GM12878 (cell line): ENCODE measurements around the gene CETN1. TPM values are rescaled to one million over a fixed set of nuclear protein-coding genes. Genes with fewer than 3 reads are reported as not detected.

Experiments
- ATAC-seq: fragments of 200-7000 bp; cut with Tn5 transposase; 3 replicates; pipeline ENCODE4 v1.9.1; 2020; ENCODE audit warnings: mild to moderate bottlenecking, moderate library complexity
- BruUV-seq: library from RNA; stranded (reverse); fragments of 400-500 nt; replicated peaks from 2 replicates; lab custom pipeline; 2021; lab: Mats Ljungman, UMichigan
- CTCF ChIA-PET: fragments of 300-600 bp; sonication (Branson Sonifier 250); formaldehyde crosslinking; extraction: SDS; loops from one replicate; lab custom pipeline; 2021; ENCODE audit warnings: inconsistent platforms; lab: Yijun Ruan, JAX
- POLR2A ChIA-PET: fragments of 350-600 bp; formaldehyde crosslinking; extraction: SDS; loops from one replicate; lab custom pipeline; 2021; ENCODE audit warnings: inconsistent platforms; lab: Charles Lee
- RAD21 ChIA-PET: fragments of 300-600 bp; sonication (Branson Sonifier 250); formaldehyde crosslinking; loops from one replicate; lab custom pipeline; 2023; ENCODE audit warnings: antibody characterized with exemption; ENCODE audit not compliant: unreplicated experiment; lab: Charles Lee
- SMC1A ChIA-PET: fragments of 300-600 bp; sonication (Branson Sonifier 250); formaldehyde crosslinking; loops from one replicate; lab custom pipeline; 2023; ENCODE audit not compliant: unreplicated experiment, uncharacterized antibody; lab: Charles Lee
- DNase-seq: peaks from one replicate; pipeline ENCODE4 v3.0.0-alpha.2; 2011; ENCODE audit warnings: low read depth, low spot score
- FAIRE-seq: peaks from 3 replicates; lab custom pipeline; 2011; peaks lifted over from hg19 to GRCh38; lab: Jason Lieb, UNC
- H2AFZ ChIP-seq: 2 replicates; pipeline ENCODE4 v1.6.0; 2011; ENCODE audit warnings: low read depth, low read length, control low read depth; ENCODE audit not compliant: control insufficient read depth
- H3K27ac ChIP-seq: 2 replicates; pipeline ENCODE4 v1.5.1; 2011; ENCODE audit warnings: control low read depth; ENCODE audit not compliant: control insufficient read depth, insufficient read depth
- H3K27me3 ChIP-seq, 2 experiments: replicated peaks in 1 of 2; 2 replicates each; pipeline versions ENCODE4 v1.6.0 to v1.6.1; 2011; ENCODE audit warnings: low read length in 1 of 2; ENCODE audit not compliant: control insufficient read depth in 2 of 2, insufficient read depth in 2 of 2
- H3K36me3 ChIP-seq, 2 experiments: 2 replicates each; pipeline ENCODE4 v1.5.1; 2011; ENCODE audit warnings: low read length in 1 of 2; ENCODE audit not compliant: control insufficient read depth in 2 of 2, insufficient read depth in 2 of 2
- H3K4me1 ChIP-seq: 2 replicates; pipeline ENCODE4 v1.6.1; 2011; ENCODE audit warnings: mild to moderate bottlenecking, low read length, moderate library complexity, mixed read lengths; ENCODE audit not compliant: control insufficient read depth, insufficient read depth
- H3K4me2 ChIP-seq: 2 replicates; pipeline ENCODE4 v1.6.0; 2011; ENCODE audit warnings: control low read depth; ENCODE audit not compliant: control insufficient read depth, insufficient read depth
- H3K4me3 ChIP-seq: fragments of 200-600 bp; sonication (generic); 2 replicates; pipeline ENCODE4 v1.5.1; 2016
- H3K79me2 ChIP-seq: 2 replicates; pipeline ENCODE4 v1.6.0; 2011; ENCODE audit warnings: low read length; ENCODE audit not compliant: control insufficient read depth, insufficient read depth
- H3K9ac ChIP-seq: 2 replicates; pipeline ENCODE4 v1.8.0; 2011; ENCODE audit warnings: low read length, control low read depth, mixed read lengths; ENCODE audit not compliant: control insufficient read depth, insufficient read depth
- H3K9me3 ChIP-seq: replicated peaks from 3 replicates; pipeline ENCODE4 v1.5.1; 2011; ENCODE audit warnings: mild to moderate bottlenecking, low read length; ENCODE audit not compliant: control insufficient read depth, insufficient read depth
- H4K20me1 ChIP-seq: 2 replicates; pipeline ENCODE4 v1.6.0; 2011; ENCODE audit not compliant: control insufficient read depth, insufficient read depth
- BCL3 ChIP-seq: IDR thresholded peaks from 2 replicates; pipeline ENCODE4 v1.6.1; 2011; ENCODE audit warnings: borderline replicate concordance, low read depth, mild to moderate bottlenecking, moderate library complexity, low read length; ENCODE audit not compliant: insufficient read depth, poor library complexity, severe bottlenecking
- ESRRA ChIP-seq: IDR thresholded peaks from 2 replicates; pipeline ENCODE4 v1.6.1; 2012; ENCODE audit warnings: mild to moderate bottlenecking, low read length, improper control_type of control experiment
- GATAD2B ChIP-seq: fragments of 450-650 bp; conservative IDR thresholded peaks from 2 replicates; pipeline ENCODE4 v1.6.1; 2017; ENCODE audit warnings: low read depth, mild to moderate bottlenecking, moderate library complexity
- KLF5 ChIP-seq: fragments of 450-650 bp; IDR thresholded peaks from 2 replicates; pipeline ENCODE4 v1.6.1; 2014; ENCODE audit warnings: mild to moderate bottlenecking; ENCODE audit not compliant: partially characterized antibody
- NR2C2 ChIP-seq: IDR thresholded peaks from 2 replicates; pipeline ENCODE4 v1.6.1; 2011; ENCODE audit warnings: borderline replicate concordance, low read depth; ENCODE audit not compliant: control insufficient read depth, insufficient read length
- RAD21 ChIP-seq: IDR thresholded peaks from 2 replicates; pipeline ENCODE4 v1.6.1; 2011; ENCODE audit warnings: mild to moderate bottlenecking, low read depth, low read length, moderate library complexity; ENCODE audit not compliant: insufficient read depth
- RBBP5 ChIP-seq: fragments of 200-600 bp; sonication (generic); conservative IDR thresholded peaks from 2 replicates; pipeline ENCODE4 v1.6.1; 2016
- TARDBP ChIP-seq: IDR thresholded peaks from 2 replicates; pipeline ENCODE4 v1.6.1; 2016; ENCODE audit warnings: borderline replicate concordance
- WGBS: methylation state at CpG from one replicate; pipeline ENCODE4 v1.1.6; 2016; ENCODE audit warnings: low lambda C conversion rate; ENCODE audit not compliant: insufficient replicate concordance, insufficient coverage; ENCODE audit errors: missing lambda C conversion rate; 5-methylcytosine and 5-hydroxymethylcytosine counted together
- in situ Hi-C: fragments of 300-500 bp; cut with MboI; formaldehyde crosslinking; loops from 9 replicates; pipeline ENCODE4 v1.14.3; 2018; ENCODE audit warnings: mixed read lengths
- intact Hi-C: fragments of 100-400 bp; cut with micrococcal nuclease; formaldehyde crosslinking; loops from one replicate; pipeline ENCODE4 v1.14.2; 2022; ENCODE audit not compliant: unreplicated experiment
- polyA plus RNA-seq, 11 experiments: library from polyadenylated mRNA; depleted of rRNA in 4 of 11; unstranded in 6 of 11; stranded (reverse) in 5 of 11; fragments of >200 nt; fragmentation: Nextera tagmentation in 4 of 11; fragmentation: Illumina TruSeq in 1 of 11; extraction: Ambion mirVana in 4 of 11; extraction: Trizol in 1 of 11; gene quantifications; 1 replicate in 1 of 11; 2 replicates in 10 of 11; pipeline versions ENCODE4 v1.2.1 to v1.2.3, GENCODE V29; 2011 to 2016; ENCODE audit warnings: inconsistent platforms in 2 of 11, missing spikeins in 2 of 11, low read depth in 1 of 11
- total RNA-seq, 4 experiments: library from RNA; depleted of rRNA in 3 of 4; stranded (reverse); fragments of >200 nt in 3 of 4; fragmentation: Illumina TruSeq in 1 of 4; extraction: Trizol in 1 of 4; gene quantifications; 2 replicates each; pipeline versions ENCODE4 v1.2.1 to v1.2.3, GENCODE V29; 2013 to 2021
- TF ChIP-seq, protein P1 (sequence below): IDR thresholded peaks from 2 replicates; pipeline ENCODE4 v1.6.1; 2011; ENCODE audit warnings: low read depth, mild to moderate bottlenecking, low read length, moderate library complexity, borderline replicate concordance; ENCODE audit errors: extremely low read depth

CETN1 gene
- total and polyA plus RNA-seq, 10 of the 15 experiments (the other 5 are each of a cell fraction or from before 2014, with no cell fraction given), result not detected

DNA sequence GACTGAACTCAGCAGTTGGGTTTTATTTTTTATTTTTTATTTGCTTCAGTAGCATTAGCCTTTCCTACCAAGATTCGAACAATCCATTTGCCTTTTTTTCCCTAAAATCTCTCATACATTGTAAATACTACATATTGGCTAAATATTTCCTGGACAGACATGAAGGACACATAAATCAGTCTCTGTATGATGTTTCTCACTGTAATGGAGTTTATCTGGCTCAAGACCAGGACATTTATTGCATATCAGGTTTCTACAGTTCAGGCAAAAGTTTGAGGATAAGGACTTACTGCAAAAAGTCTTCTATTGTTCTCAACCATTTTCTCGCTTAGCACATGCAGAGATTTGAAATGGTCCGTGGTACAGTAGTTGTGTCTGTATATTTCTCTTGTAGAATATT lies 19.9 kb downstream of the CETN1 start:
- no peak overlapping the region for H3K4me3 ChIP-seq
- no peak overlapping the region for H2AFZ ChIP-seq
- H3K27ac ChIP-seq, result no peak overlapping the region
- no peaks in the 10 kb centered on the region for H3K36me3 ChIP-seq
- intact Hi-C loops, result no loop called here
- ATAC-seq, result no peak
- H3K4me1 ChIP-seq, result no peaks in the 10 kb centered on the region
- ChIA-PET CTCF (no interaction called here), SMC1A (no interaction called here), RAD21 (no interaction called here), POLR2A (no interaction called here)
- DNase-seq, result no peak
- H3K9me3 ChIP-seq, result no peaks in the 10 kb centered on the region
- no peak overlapping the region for H3K9ac ChIP-seq
- TF ChIP-seq TARDBP, result no peak
- no peak for TF ChIP-seq GATAD2B
- no peak for TF ChIP-seq KLF5
- no peak for TF ChIP-seq RBBP5
- TF ChIP-seq, protein P1, sequence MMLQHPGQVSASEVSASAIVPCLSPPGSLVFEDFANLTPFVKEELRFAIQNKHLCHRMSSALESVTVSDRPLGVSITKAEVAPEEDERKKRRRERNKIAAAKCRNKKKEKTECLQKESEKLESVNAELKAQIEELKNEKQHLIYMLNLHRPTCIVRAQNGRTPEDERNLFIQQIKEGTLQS, result no peak
- no peak for TF ChIP-seq ESRRA
- TF ChIP-seq RAD21, result no peak
- TF ChIP-seq NR2C2, result no peak
- no peak for TF ChIP-seq BCL3
- H3K4me2 ChIP-seq, result no peak overlapping the region
- in situ Hi-C loops, result no loop called here
- H3K27me3 ChIP-seq, result no peaks in the 10 kb centered on the region; a peak in 1 of 4 replicates
- no peaks in the 10 kb centered on the region for H4K20me1 ChIP-seq
- no peak for FAIRE-seq
- H3K79me2 ChIP-seq, result no peaks in the 10 kb centered on the region
- 35% methylated on average over 3 of the region's 3 CpGs for WGBS
- no TSS peak for BruUV-seq
